ENCODE data around the gene CNN2. TPM values are rescaled to one million over a fixed set of nuclear protein-coding genes. Genes with fewer than 3 reads are reported as not detected.

The CNN2 gene
- total RNA-seq, 2 donors from 2014 or later: 108 to 132 TPM

DNA sequence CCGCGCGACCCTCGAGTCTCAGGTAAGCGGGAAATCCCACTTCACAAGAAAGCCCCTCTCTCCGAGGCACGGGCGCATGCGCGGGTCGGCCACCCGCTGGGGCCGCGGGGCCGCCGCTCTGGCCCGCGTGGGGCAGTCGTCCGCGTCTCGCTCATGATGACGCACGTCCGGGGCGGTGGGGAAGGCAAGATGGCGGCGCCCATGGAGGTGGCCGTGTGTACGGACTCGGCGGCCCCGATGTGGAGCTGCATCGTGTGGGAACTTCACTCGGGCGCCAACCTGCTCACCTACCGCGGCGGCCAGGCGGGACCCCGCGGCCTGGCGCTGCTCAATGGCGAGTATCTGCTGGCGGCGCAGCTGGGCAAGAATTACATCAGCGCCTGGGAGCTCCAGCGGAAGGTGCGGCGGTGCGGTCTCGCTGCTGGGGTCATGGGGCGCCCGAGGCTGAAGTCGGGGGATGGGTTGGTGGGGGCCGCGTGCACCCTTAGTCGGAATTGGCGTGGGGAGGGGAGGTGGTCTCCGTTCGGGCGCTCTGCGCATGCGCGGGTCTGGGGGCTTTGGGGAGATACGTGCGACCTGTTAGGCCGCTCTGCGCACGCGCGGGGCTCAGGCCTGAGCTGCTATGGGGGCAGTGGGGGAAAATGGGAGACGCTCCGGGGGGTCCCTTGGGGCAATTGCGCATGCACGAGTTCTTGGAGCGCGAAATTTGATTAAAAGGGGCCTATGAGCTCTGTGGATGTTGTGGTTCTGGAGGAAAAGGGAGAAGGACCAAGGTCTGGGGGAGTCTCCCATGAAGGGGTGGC is 42.0 kb upstream of the CNN2 start, which contains the start of gene WDR18:
Gene WDR18 (plus strand): TSS at position 181 of the 803 bp plus-strand sequence. CDS start 9 bp downstream, at position 190.
- Histone ChIP-seq H3K27ac (peak within 1 kb of the TSS; percentile 57), H3K36me3 (no peaks in the 10 kb centered on the region), H3K27me3 (no peaks in the 10 kb centered on the region), H3K9ac (ENCODE audit: low read depth in 2 of 2, low read length in 2 of 2) (peak within 1 kb of the TSS; percentile 84 to 90), H3K4me3 (peak within 1 kb of the TSS; percentile 86), H3K4me1 (no peaks in the 10 kb centered on the region), H3K9me3 (no peaks in the 10 kb centered on the region)
- intact Hi-C loops (cut with DNase I): loop anchor here (10.0 kb wide), 1 partner anchor 120 kb away; no protein-coding TSS in a partner anchor
- peak; percentile 94 for DNase-seq
- no peak for TF ChIP-seq CTCF (IDR thresholded peaks at IDR 0.05)

GRCh38 chr19:986083-986482 is 40.3 kb upstream of the CNN2 start:
- TF ChIP-seq CTCF (IDR thresholded peaks at IDR 0.05): no peak
- intact Hi-C loops (cut with DNase I): loop anchor here (10.0 kb wide), 1 partner anchor 121 kb away; no protein-coding TSS in a partner anchor

GRCh38 chr19:988081-988480 is 38.3 kb upstream of the CNN2 start:
- Histone ChIP-seq H3K9me3 (no peaks in the 10 kb centered on the region), H3K9ac (ENCODE audit: low read depth in 2 of 2, low read length in 2 of 2) (no peak overlapping the region), H3K27ac (no peak overlapping the region), H3K4me1 (no peaks in the 10 kb centered on the region), H3K27me3 (no peaks in the 10 kb centered on the region), H3K4me3 (no peak overlapping the region), H3K36me3 (no peaks in the 10 kb centered on the region)
- intact Hi-C loops (cut with DNase I): loop anchor here (10.0 kb wide), 1 partner anchor 123 kb away; no protein-coding TSS in a partner anchor
- DNase-seq: no peak
- no peak for TF ChIP-seq CTCF (IDR thresholded peaks at IDR 0.05)

More at GRCh38 chr19:986083-986482, 40.3 kb upstream of the CNN2 start:
- Histone ChIP-seq H3K4me1 (no peaks in the 10 kb centered on the region), H3K27me3 (no peaks in the 10 kb centered on the region), H3K36me3 (no peaks in the 10 kb centered on the region), H3K9me3 (no peaks in the 10 kb centered on the region), H3K9ac (ENCODE audit: low read depth in 2 of 2, low read length in 2 of 2) (no peak overlapping the region), H3K4me3 (no peak overlapping the region), H3K27ac (no peak overlapping the region)
- DNase-seq: no peak

DNA sequence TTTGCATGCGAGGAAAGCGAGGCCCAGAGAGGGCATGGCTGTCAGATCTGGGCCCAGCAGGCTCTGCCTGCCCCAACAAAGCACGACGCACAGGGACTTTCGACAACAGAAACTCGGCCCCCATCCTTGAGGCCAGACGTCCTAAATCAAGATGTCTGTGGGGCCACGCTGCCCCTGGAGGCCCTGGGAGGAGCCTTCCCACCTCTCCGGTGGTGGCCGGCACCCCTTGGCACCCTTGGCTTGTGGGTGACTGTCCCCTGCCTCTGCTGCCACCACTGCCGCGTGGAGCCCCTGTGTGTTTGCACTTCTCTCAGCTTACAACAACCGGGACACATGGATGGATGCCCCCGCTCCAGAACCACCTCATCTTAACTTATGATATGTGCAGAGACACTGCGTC is 37.9 kb upstream of the CNN2 start:
- no peaks in the 10 kb centered on the region for H3K36me3 ChIP-seq

More for the DNA sequence above, 37.9 kb upstream of the CNN2 start:
- TF ChIP-seq CTCF (IDR thresholded peaks at IDR 0.05): no peak
- Histone ChIP-seq H3K27ac (no peak overlapping the region), H3K4me3 (no peak overlapping the region), H3K9ac (ENCODE audit: low read depth in 2 of 2, low read length in 2 of 2) (no peak overlapping the region), H3K4me1 (no peaks in the 10 kb centered on the region), H3K27me3 (no peaks in the 10 kb centered on the region), H3K9me3 (no peaks in the 10 kb centered on the region)
- no peak for DNase-seq
- intact Hi-C loops (cut with DNase I): loop anchor here (10.0 kb wide), 1 partner anchor 124 kb away; no protein-coding TSS in a partner anchor
